Measurements from ENCODE around the gene GRIA3. TPM values are rescaled to one million over a fixed set of nuclear protein-coding genes. Genes with fewer than 3 reads are reported as not detected.

The GRIA3 gene
- total RNA-seq, 1 experiment from 2014 or later: not detected

DNA sequence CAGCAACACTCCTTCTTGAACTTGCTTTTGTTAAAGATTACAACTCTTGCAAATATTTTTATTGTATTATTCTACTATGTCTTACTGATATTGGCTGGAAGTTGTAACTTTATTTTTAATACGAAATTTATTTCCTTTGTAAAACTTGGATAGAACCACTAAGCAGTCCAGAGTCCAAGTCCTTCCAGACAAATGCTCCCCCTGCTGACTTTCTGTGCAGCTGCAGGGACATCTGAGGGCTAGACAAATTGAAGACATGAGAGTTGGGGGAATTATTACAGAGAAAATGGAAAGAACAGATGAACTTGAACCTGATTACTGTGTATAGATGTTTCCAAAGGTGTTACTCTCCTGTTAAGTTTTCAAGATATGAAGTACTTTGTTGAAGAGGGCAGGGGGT is 238.8 kb downstream of the GRIA3 start:
- intact Hi-C loops (cut with micrococcal nuclease): loop anchor here (5.0 kb wide), 1 partner anchor 246 kb away; no protein-coding TSS in a partner anchor
- H3K4me3 ChIP-seq (replicated peaks in 1 of 2; ENCODE audit: low read depth in 1 of 2, low read length in 2 of 2): no peak overlapping the region
- H3K79me2 ChIP-seq (ENCODE audit: insufficient read depth, low read length): no peaks in the 10 kb centered on the region
- DNase-seq (ENCODE audit: low read depth, low spot score) (no peak), ATAC-seq (peak; percentile 67; the same call in 1 of the 2 replicates)
- TF ChIP-seq ZFX (IDR thresholded peaks at IDR 0.05) (no peak), RAD21 (IDR thresholded peaks at IDR 0.05; ENCODE audit: low read depth) (peak; percentile 46; the same call in 1 of the 2 replicates), CBX3 (IDR thresholded peaks at IDR 0.05; ENCODE audit: low read depth) (no peak), POLR2A (IDR thresholded peaks at IDR 0.05; ENCODE audit: borderline replicate concordance, extremely low read depth, insufficient read depth, insufficient read length) (no peak), SIN3A (IDR thresholded peaks at IDR 0.05; ENCODE audit: low read depth) (no peak), FOSL1 (IDR thresholded peaks at IDR 0.05; ENCODE audit: low read depth) (no peak)
- TF ChIP-seq, protein P1, sequence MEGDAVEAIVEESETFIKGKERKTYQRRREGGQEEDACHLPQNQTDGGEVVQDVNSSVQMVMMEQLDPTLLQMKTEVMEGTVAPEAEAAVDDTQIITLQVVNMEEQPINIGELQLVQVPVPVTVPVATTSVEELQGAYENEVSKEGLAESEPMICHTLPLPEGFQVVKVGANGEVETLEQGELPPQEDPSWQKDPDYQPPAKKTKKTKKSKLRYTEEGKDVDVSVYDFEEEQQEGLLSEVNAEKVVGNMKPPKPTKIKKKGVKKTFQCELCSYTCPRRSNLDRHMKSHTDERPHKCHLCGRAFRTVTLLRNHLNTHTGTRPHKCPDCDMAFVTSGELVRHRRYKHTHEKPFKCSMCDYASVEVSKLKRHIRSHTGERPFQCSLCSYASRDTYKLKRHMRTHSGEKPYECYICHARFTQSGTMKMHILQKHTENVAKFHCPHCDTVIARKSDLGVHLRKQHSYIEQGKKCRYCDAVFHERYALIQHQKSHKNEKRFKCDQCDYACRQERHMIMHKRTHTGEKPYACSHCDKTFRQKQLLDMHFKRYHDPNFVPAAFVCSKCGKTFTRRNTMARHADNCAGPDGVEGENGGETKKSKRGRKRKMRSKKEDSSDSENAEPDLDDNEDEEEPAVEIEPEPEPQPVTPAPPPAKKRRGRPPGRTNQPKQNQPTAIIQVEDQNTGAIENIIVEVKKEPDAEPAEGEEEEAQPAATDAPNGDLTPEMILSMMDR (IDR thresholded peaks at IDR 0.05 in 2 of 3, conservative IDR thresholded peaks at IDR 0.05 in 1 of 3; ENCODE audit: borderline replicate concordance in 1 of 3, insufficient read depth in 1 of 3, low read depth in 2 of 3, low read length in 2 of 3): peak; percentile 34 to 67 (median 63); a peak in 5 of 6 replicates
- no peaks in the 10 kb centered on the region for H3K9me3 ChIP-seq (ENCODE audit: control insufficient read depth in 1 of 2, insufficient read depth in 1 of 2, low read depth in 1 of 2, low read length in 2 of 2)
- BruUV-seq (replicated peaks): no TSS peak
- ChIA-PET RAD21 (ENCODE audit: low non-redundant PET in 1 of 2, low total read pairs in 2 of 2, uncharacterized antibody in 2 of 2, unreplicated experiment in 2 of 2) (no interaction called here), CTCF (interaction anchor here (0.5 kb wide), 1 partner anchor 8 kb away, joined by 4 read pairs; no protein-coding TSS in a partner anchor), POLR2A (no interaction called here)
- no peaks in the 10 kb centered on the region for H4K20me1 ChIP-seq (ENCODE audit: insufficient read depth)
- no peak overlapping the region for H2AFZ ChIP-seq (ENCODE audit: low read depth, low read length, poor library complexity, severe bottlenecking)
- no peak overlapping the region for H3K4me2 ChIP-seq (ENCODE audit: low read length)
- H3K36me3 ChIP-seq (ENCODE audit: control insufficient read depth in 1 of 2, insufficient read depth in 2 of 2, low read length in 2 of 2): no peaks in the 10 kb centered on the region
- H3K4me1 ChIP-seq (ENCODE audit: control insufficient read depth in 1 of 2, insufficient read depth in 2 of 2, low read length in 2 of 2): peaks cover 3 to 4% of the 10 kb centered on the region in 2 experiments; a peak in 1 of 4 replicates
- no peak overlapping the region for H3K9ac ChIP-seq (ENCODE audit: low read length)
- no peaks in the 10 kb centered on the region for H3K27me3 ChIP-seq (ENCODE audit: insufficient read depth, low read length)
- H3K9me2 ChIP-seq (ENCODE audit: insufficient read depth): no peaks in the 10 kb centered on the region
- H3K27ac ChIP-seq (ENCODE audit: low read depth, low read length): no peak overlapping the region

DNA sequence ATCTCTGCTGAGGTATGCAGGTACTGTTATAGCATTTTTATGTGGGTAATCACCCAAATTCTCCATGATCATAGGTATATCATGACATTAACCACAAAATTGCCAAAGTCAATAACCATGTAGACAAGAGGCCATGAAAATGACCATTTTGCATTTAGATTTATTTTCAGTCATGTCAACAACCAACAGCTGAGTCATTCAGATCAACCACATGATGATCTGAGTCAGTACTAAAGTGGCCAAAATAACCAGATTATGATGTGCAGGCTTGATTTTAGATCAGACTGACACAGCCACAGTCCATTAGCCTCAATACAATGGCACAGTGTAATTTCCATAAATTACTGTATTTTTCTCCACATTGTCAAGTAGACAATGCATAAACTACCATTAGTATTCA is 240.5 kb downstream of the GRIA3 start:
- Histone ChIP-seq H3K4me1 (ENCODE audit: control insufficient read depth in 1 of 2, insufficient read depth in 2 of 2, low read length in 2 of 2) (peaks cover 3 to 4% of the 10 kb centered on the region in 2 experiments; a peak in 1 of 4 replicates), H3K9me3 (ENCODE audit: control insufficient read depth in 1 of 2, insufficient read depth in 1 of 2, low read depth in 1 of 2, low read length in 2 of 2) (no peaks in the 10 kb centered on the region), H3K9ac (ENCODE audit: low read length) (no peak overlapping the region), H2AFZ (ENCODE audit: low read depth, low read length, poor library complexity, severe bottlenecking) (no peak overlapping the region), H3K27ac (ENCODE audit: low read depth, low read length) (no peak overlapping the region), H3K27me3 (ENCODE audit: insufficient read depth, low read length) (no peaks in the 10 kb centered on the region), H3K4me2 (ENCODE audit: low read length) (no peak overlapping the region), H4K20me1 (ENCODE audit: insufficient read depth) (no peaks in the 10 kb centered on the region), H3K79me2 (ENCODE audit: insufficient read depth, low read length) (no peaks in the 10 kb centered on the region), H3K4me3 (replicated peaks in 1 of 2; ENCODE audit: low read depth in 1 of 2, low read length in 2 of 2) (no peak overlapping the region), H3K9me2 (ENCODE audit: insufficient read depth) (no peaks in the 10 kb centered on the region), H3K36me3 (ENCODE audit: control insufficient read depth in 1 of 2, insufficient read depth in 2 of 2, low read length in 2 of 2) (no peaks in the 10 kb centered on the region)
- no TSS peak for BruUV-seq (replicated peaks)
- RAD21 ChIA-PET (ENCODE audit: low non-redundant PET in 1 of 2, low total read pairs in 2 of 2, uncharacterized antibody in 2 of 2, unreplicated experiment in 2 of 2): no interaction called here
- intact Hi-C loops (cut with micrococcal nuclease): loop anchor here (5.0 kb wide), 1 partner anchor 247 kb away; no protein-coding TSS in a partner anchor
- POLR2A ChIA-PET: no interaction called here
- DNase-seq (ENCODE audit: low read depth, low spot score): no peak
- CTCF ChIA-PET: no interaction called here
- no peak for ATAC-seq
- TF ChIP-seq, protein P1 (IDR thresholded peaks at IDR 0.05 in 2 of 3, conservative IDR thresholded peaks at IDR 0.05 in 1 of 3; ENCODE audit: borderline replicate concordance in 1 of 3, insufficient read depth in 1 of 3, low read depth in 2 of 3, low read length in 2 of 3): no peak
- TF ChIP-seq, protein P2, sequence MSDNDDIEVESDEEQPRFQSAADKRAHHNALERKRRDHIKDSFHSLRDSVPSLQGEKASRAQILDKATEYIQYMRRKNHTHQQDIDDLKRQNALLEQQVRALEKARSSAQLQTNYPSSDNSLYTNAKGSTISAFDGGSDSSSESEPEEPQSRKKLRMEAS (IDR thresholded peaks at IDR 0.05): no peak
- TF ChIP-seq RAD21 (IDR thresholded peaks at IDR 0.05; ENCODE audit: low read depth): no peak
- TF ChIP-seq SP1 (IDR thresholded peaks at IDR 0.05; ENCODE audit: low read depth): no peak
- TF ChIP-seq SRF (IDR thresholded peaks at IDR 0.05; ENCODE audit: low read depth): no peak
- no peak for TF ChIP-seq EGR1 (IDR thresholded peaks at IDR 0.05; ENCODE audit: low read depth)
- no peak for TF ChIP-seq FOSL1 (IDR thresholded peaks at IDR 0.05; ENCODE audit: low read depth)
- TF ChIP-seq POLR2AphosphoS5 (IDR thresholded peaks at IDR 0.05; ENCODE audit: low read depth, low read length): no peak
- TF ChIP-seq YY1 (IDR thresholded peaks at IDR 0.05; ENCODE audit: extremely low read depth, insufficient replicate concordance, low read depth, low read length): no peak
- TF ChIP-seq POLR2A (IDR thresholded peaks at IDR 0.05; ENCODE audit: borderline replicate concordance, extremely low read depth, insufficient read depth, insufficient read length): no peak
- no peak for TF ChIP-seq EZH2 (IDR thresholded peaks at IDR 0.05)
- no peak for TF ChIP-seq ZNF274 (IDR thresholded peaks at IDR 0.05; ENCODE audit: low read depth, low read length)
- TF ChIP-seq, protein P3, sequence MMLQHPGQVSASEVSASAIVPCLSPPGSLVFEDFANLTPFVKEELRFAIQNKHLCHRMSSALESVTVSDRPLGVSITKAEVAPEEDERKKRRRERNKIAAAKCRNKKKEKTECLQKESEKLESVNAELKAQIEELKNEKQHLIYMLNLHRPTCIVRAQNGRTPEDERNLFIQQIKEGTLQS (IDR thresholded peaks at IDR 0.05): no peak
